HL-60 (cell line): ENCODE data around the gene SIRT4.

Experiments
- GABPA ChIP-seq: IDR thresholded peaks from 2 replicates; pipeline ENCODE4 v1.6.1; 2012; ENCODE audit warnings: low read depth
- POLR2AphosphoS5 ChIP-seq: IDR thresholded peaks from 2 replicates; pipeline ENCODE4 v1.6.1; 2012; ENCODE audit warnings: low read depth
- SPI1 ChIP-seq: IDR thresholded peaks from 2 replicates; pipeline ENCODE4 v1.6.1; 2012; ENCODE audit warnings: low read depth, mild to moderate bottlenecking, borderline replicate concordance
- TF ChIP-seq, protein P1 (sequence below): IDR thresholded peaks from one replicate; pipeline ENCODE4 v1.5.1; 2011; ENCODE audit warnings: low read length, control low read depth, inconsistent platforms; ENCODE audit not compliant: insufficient read depth
- TF ChIP-seq, protein P2 (sequence below): IDR thresholded peaks from 2 replicates; pipeline ENCODE4 v1.6.1; 2012; ENCODE audit warnings: low read depth; ENCODE audit not compliant: insufficient replicate concordance

DNA sequence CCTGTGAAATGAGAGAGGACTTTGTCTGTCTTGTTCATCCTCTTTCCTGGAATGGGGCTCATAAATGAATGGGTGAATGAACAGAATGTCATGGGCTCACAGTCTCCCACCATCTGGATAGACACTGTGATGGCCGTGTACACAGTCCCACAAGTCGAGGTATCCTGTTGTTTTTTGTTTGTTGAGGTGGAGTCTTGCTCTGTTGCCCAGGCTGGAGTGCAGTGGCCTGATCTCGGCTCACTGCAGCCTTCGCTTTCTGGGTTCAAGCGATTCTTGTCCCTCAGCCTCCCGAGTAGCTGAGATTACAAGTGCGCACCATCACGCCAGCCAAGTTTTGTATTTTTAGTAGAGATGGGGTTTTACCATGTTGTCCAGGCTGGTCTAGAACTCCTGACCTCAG is 41.6 kb downstream of the SIRT4 start:
- TF ChIP-seq, protein P1, sequence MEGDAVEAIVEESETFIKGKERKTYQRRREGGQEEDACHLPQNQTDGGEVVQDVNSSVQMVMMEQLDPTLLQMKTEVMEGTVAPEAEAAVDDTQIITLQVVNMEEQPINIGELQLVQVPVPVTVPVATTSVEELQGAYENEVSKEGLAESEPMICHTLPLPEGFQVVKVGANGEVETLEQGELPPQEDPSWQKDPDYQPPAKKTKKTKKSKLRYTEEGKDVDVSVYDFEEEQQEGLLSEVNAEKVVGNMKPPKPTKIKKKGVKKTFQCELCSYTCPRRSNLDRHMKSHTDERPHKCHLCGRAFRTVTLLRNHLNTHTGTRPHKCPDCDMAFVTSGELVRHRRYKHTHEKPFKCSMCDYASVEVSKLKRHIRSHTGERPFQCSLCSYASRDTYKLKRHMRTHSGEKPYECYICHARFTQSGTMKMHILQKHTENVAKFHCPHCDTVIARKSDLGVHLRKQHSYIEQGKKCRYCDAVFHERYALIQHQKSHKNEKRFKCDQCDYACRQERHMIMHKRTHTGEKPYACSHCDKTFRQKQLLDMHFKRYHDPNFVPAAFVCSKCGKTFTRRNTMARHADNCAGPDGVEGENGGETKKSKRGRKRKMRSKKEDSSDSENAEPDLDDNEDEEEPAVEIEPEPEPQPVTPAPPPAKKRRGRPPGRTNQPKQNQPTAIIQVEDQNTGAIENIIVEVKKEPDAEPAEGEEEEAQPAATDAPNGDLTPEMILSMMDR = no peak
- TF ChIP-seq POLR2AphosphoS5 = no peak
- TF ChIP-seq, protein P2, sequence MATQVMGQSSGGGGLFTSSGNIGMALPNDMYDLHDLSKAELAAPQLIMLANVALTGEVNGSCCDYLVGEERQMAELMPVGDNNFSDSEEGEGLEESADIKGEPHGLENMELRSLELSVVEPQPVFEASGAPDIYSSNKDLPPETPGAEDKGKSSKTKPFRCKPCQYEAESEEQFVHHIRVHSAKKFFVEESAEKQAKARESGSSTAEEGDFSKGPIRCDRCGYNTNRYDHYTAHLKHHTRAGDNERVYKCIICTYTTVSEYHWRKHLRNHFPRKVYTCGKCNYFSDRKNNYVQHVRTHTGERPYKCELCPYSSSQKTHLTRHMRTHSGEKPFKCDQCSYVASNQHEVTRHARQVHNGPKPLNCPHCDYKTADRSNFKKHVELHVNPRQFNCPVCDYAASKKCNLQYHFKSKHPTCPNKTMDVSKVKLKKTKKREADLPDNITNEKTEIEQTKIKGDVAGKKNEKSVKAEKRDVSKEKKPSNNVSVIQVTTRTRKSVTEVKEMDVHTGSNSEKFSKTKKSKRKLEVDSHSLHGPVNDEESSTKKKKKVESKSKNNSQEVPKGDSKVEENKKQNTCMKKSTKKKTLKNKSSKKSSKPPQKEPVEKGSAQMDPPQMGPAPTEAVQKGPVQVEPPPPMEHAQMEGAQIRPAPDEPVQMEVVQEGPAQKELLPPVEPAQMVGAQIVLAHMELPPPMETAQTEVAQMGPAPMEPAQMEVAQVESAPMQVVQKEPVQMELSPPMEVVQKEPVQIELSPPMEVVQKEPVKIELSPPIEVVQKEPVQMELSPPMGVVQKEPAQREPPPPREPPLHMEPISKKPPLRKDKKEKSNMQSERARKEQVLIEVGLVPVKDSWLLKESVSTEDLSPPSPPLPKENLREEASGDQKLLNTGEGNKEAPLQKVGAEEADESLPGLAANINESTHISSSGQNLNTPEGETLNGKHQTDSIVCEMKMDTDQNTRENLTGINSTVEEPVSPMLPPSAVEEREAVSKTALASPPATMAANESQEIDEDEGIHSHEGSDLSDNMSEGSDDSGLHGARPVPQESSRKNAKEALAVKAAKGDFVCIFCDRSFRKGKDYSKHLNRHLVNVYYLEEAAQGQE = no peak
- no peak for TF ChIP-seq SPI1
- TF ChIP-seq GABPA = no peak
